GM23338 (cell line): ENCODE data around the gene NPY. TPM values are rescaled to one million over a fixed set of nuclear protein-coding genes. Genes with fewer than 3 reads are reported as not detected.

Experiments used
- ATAC-seq: fragments of 200-7000 bp; cut with Tn5 transposase; 3 replicates; pipeline ENCODE4 v1.9.1; 2020
- DNase-seq: peaks from one replicate; pipeline ENCODE4 v3.0.0-alpha.2; 2015; ENCODE audit warnings: low spot score
- H2AFZ ChIP-seq: fragments of 200-600 bp; sonication (generic); 2 replicates; pipeline ENCODE4 v1.8.0; 2016; ENCODE audit warnings: antibody characterized with exemption, mild to moderate bottlenecking, moderate library complexity
- H3F3A ChIP-seq: fragments of 200-600 bp; sonication (generic); replicated peaks from 2 replicates; pipeline ENCODE4 v1.8.0; 2017; ENCODE audit warnings: antibody characterized with exemption, mixed run types, low read depth
- H3K27ac ChIP-seq: fragments of 200-600 bp; sonication (generic); 2 replicates; pipeline ENCODE4 v1.6.1; 2016; ENCODE audit warnings: low read depth
- H3K27me3 ChIP-seq: fragments of 200-600 bp; sonication (generic); 2 replicates; pipeline ENCODE4 v1.8.0; 2016; ENCODE audit warnings: mild to moderate bottlenecking, mixed run types, moderate library complexity; ENCODE audit not compliant: insufficient read depth
- H3K36me3 ChIP-seq: fragments of 200-600 bp; sonication (generic); 2 replicates; pipeline ENCODE4 v1.8.0; 2016; ENCODE audit warnings: mild to moderate bottlenecking; ENCODE audit not compliant: insufficient read depth
- H3K4me1 ChIP-seq: fragments of 200-600 bp; sonication (generic); 2 replicates; pipeline ENCODE4 v1.8.0; 2016; ENCODE audit warnings: mild to moderate bottlenecking, moderate library complexity; ENCODE audit not compliant: insufficient read depth
- H3K4me2 ChIP-seq: fragments of 200-600 bp; sonication (generic); 2 replicates; pipeline ENCODE4 v1.7.1; 2017; ENCODE audit warnings: mixed run types
- H3K4me3 ChIP-seq: fragments of 200-600 bp; sonication (generic); 2 replicates; pipeline ENCODE4 v1.6.1; 2016; ENCODE audit warnings: mixed run types
- H3K79me2 ChIP-seq: fragments of 200-600 bp; sonication (generic); replicated peaks from 2 replicates; pipeline ENCODE4 v1.8.0; 2017; ENCODE audit warnings: mild to moderate bottlenecking; ENCODE audit not compliant: insufficient read depth
- H3K9me2 ChIP-seq: fragments of 200-600 bp; sonication (generic); 2 replicates; pipeline ENCODE4 v1.8.0; 2017; ENCODE audit not compliant: insufficient read depth
- H4K20me1 ChIP-seq: fragments of 200-600 bp; sonication (generic); replicated peaks from 2 replicates; pipeline ENCODE4 v1.8.0; 2017; ENCODE audit warnings: mild to moderate bottlenecking; ENCODE audit not compliant: insufficient read depth
- H3K27ac Mint-ChIP-seq: 2 replicates; pipeline ENCODE4 v1.8.0; 2020; ENCODE audit warnings: inconsistent platforms, mild to moderate bottlenecking, moderate library complexity, mixed read lengths
- H3K27me3 Mint-ChIP-seq: 3 replicates; pipeline ENCODE4 v1.8.0; 2022; ENCODE audit warnings: low read depth, mild to moderate bottlenecking, moderate library complexity, mixed read lengths, inconsistent platforms; ENCODE audit not compliant: insufficient read depth, poor library complexity
- H3K36me3 Mint-ChIP-seq: 3 replicates; pipeline ENCODE4 v1.8.0; 2021; ENCODE audit warnings: low read depth, mild to moderate bottlenecking, inconsistent platforms, moderate library complexity, mixed read lengths
- H3K4me1 Mint-ChIP-seq: 3 replicates; pipeline ENCODE4 v1.8.0; 2020; ENCODE audit warnings: mild to moderate bottlenecking, inconsistent platforms, mixed read lengths
- H3K4me3 Mint-ChIP-seq: 3 replicates; pipeline ENCODE4 v1.8.0; 2021; ENCODE audit warnings: moderate library complexity, mild to moderate bottlenecking, inconsistent platforms, mixed read lengths
- H3K9me3 Mint-ChIP-seq: 3 replicates; pipeline ENCODE4 v1.8.0; 2020; ENCODE audit warnings: moderate library complexity, mild to moderate bottlenecking, inconsistent platforms, mixed read lengths
- CREB1 ChIP-seq: fragments of 250-450 bp; sonication (Bioruptor Pico); IDR thresholded peaks from 2 replicates; pipeline ENCODE4 v1.5.0; 2020; ENCODE audit warnings: low read depth, mild to moderate bottlenecking, moderate library complexity
- EZH2 ChIP-seq: fragments of 200-600 bp; sonication (generic); IDR thresholded peaks from one replicate; pipeline ENCODE4 v1.8.0; 2017; ENCODE audit warnings: antibody characterized with exemption, mild to moderate bottlenecking, low read depth; ENCODE audit not compliant: unreplicated experiment
- EZH2phosphoT487 ChIP-seq: fragments of 200-600 bp; sonication (generic); IDR thresholded peaks from one replicate; pipeline ENCODE4 v1.8.1; 2018; ENCODE audit warnings: antibody characterized with exemption; ENCODE audit not compliant: unreplicated experiment
- JUNB ChIP-seq: IDR thresholded peaks from one replicate; pipeline ENCODE4 v1.6.1; 2016; ENCODE audit warnings: antibody characterized with exemption; ENCODE audit not compliant: unreplicated experiment
- NANOG ChIP-seq: IDR thresholded peaks from 2 replicates; pipeline ENCODE4 v1.6.1; 2016; ENCODE audit warnings: antibody characterized with exemption, borderline replicate concordance
- POLR2AphosphoS5 ChIP-seq: IDR thresholded peaks from 2 replicates; pipeline ENCODE4 v1.6.1; 2016; ENCODE audit warnings: antibody characterized with exemption, low read depth
- STAT1 ChIP-seq: IDR thresholded peaks from one replicate; pipeline ENCODE4 v1.6.1; 2016; ENCODE audit warnings: antibody characterized with exemption; ENCODE audit not compliant: unreplicated experiment
- ZNF114 ChIP-seq: fragments of 250-450 bp; sonication (Bioruptor Pico); IDR thresholded peaks from 2 replicates; pipeline ENCODE4 v1.5.0; 2020; ENCODE audit warnings: mild to moderate bottlenecking, moderate library complexity
- ZNF331 ChIP-seq: fragments of 250-450 bp; sonication (Bioruptor Pico); IDR thresholded peaks from 2 replicates; pipeline ENCODE4 v1.5.0; 2020; ENCODE audit warnings: low read depth, mild to moderate bottlenecking, moderate library complexity
- polyA plus RNA-seq: library from polyadenylated mRNA; unstranded; fragments of >200 nt; fragmentation: Nextera tagmentation; extraction: Ambion mirVana; gene quantifications from 2 replicates; pipeline ENCODE4 v1.2.1, GENCODE V29; 2016
- total RNA-seq: library from RNA; depleted of rRNA; stranded (reverse); fragments of >200 nt; shearing (Covaris generic); gene quantifications from 2 replicates; pipeline ENCODE4 v1.2.3, GENCODE V29; 2014
- TF ChIP-seq, protein P1 (sequence below): IDR thresholded peaks from one replicate; pipeline ENCODE4 v1.6.1; 2018; ENCODE audit warnings: antibody characterized with exemption; ENCODE audit not compliant: unreplicated experiment
- TF ChIP-seq, protein P2 (sequence below): fragments of 250-450 bp; sonication (Bioruptor Pico); IDR thresholded peaks from 2 replicates; pipeline ENCODE4 v1.5.0; 2020; ENCODE audit warnings: mild to moderate bottlenecking, moderate library complexity
- TF ChIP-seq, protein P3 (sequence below), 2 experiments: fragments of 200-600 bp in 1 of 2; sonication (generic) in 1 of 2; conservative IDR thresholded peaks; 2 replicates each; pipeline versions ENCODE4 v1.5.1 to v1.6.1; 2016 to 2017; ENCODE audit warnings: antibody characterized with exemption in 2 of 2, low read depth in 2 of 2, mild to moderate bottlenecking in 2 of 2, moderate library complexity in 1 of 2
- TF ChIP-seq, protein P4 (sequence below): IDR thresholded peaks from 2 replicates; pipeline ENCODE4 v1.6.1; 2016; ENCODE audit warnings: antibody characterized with exemption

NPY gene
- total and polyA plus RNA-seq, 2 experiments from 2014 or later, result 7.0 TPM; not detected in 1

GRCh38 chr7:24241206-24241605 is 42.8 kb upstream of the NPY start:
- Histone ChIP-seq H3K36me3 (no peaks in the 10 kb centered on the region), H3K4me2 (no peak overlapping the region), H3K27me3 (no peaks in the 10 kb centered on the region), H3K9me2 (no peaks in the 10 kb centered on the region; the same call in 1 of the 2 replicates), H3K4me1 (peaks cover 9% of the 10 kb centered on the region), H3K79me2 (no peaks in the 10 kb centered on the region), H4K20me1 (no peaks in the 10 kb centered on the region), H2AFZ (no peak overlapping the region), H3K27ac (no peak overlapping the region), H3K4me3 (no peak overlapping the region), H3F3A (no peaks in the 10 kb centered on the region)
- Mint-ChIP-seq H3K27ac (no peak overlapping the region), H3K4me1 (peaks cover 12% of the 10 kb centered on the region), H3K9me3 (no peaks in the 10 kb centered on the region), H3K4me3 (no peak overlapping the region), H3K27me3 (no peaks in the 10 kb centered on the region), H3K36me3 (no peaks in the 10 kb centered on the region)
- DNase-seq (no peak), ATAC-seq (no peak)
- TF ChIP-seq, protein P1, sequence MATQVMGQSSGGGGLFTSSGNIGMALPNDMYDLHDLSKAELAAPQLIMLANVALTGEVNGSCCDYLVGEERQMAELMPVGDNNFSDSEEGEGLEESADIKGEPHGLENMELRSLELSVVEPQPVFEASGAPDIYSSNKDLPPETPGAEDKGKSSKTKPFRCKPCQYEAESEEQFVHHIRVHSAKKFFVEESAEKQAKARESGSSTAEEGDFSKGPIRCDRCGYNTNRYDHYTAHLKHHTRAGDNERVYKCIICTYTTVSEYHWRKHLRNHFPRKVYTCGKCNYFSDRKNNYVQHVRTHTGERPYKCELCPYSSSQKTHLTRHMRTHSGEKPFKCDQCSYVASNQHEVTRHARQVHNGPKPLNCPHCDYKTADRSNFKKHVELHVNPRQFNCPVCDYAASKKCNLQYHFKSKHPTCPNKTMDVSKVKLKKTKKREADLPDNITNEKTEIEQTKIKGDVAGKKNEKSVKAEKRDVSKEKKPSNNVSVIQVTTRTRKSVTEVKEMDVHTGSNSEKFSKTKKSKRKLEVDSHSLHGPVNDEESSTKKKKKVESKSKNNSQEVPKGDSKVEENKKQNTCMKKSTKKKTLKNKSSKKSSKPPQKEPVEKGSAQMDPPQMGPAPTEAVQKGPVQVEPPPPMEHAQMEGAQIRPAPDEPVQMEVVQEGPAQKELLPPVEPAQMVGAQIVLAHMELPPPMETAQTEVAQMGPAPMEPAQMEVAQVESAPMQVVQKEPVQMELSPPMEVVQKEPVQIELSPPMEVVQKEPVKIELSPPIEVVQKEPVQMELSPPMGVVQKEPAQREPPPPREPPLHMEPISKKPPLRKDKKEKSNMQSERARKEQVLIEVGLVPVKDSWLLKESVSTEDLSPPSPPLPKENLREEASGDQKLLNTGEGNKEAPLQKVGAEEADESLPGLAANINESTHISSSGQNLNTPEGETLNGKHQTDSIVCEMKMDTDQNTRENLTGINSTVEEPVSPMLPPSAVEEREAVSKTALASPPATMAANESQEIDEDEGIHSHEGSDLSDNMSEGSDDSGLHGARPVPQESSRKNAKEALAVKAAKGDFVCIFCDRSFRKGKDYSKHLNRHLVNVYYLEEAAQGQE, result no peak
- TF ChIP-seq, protein P2, sequence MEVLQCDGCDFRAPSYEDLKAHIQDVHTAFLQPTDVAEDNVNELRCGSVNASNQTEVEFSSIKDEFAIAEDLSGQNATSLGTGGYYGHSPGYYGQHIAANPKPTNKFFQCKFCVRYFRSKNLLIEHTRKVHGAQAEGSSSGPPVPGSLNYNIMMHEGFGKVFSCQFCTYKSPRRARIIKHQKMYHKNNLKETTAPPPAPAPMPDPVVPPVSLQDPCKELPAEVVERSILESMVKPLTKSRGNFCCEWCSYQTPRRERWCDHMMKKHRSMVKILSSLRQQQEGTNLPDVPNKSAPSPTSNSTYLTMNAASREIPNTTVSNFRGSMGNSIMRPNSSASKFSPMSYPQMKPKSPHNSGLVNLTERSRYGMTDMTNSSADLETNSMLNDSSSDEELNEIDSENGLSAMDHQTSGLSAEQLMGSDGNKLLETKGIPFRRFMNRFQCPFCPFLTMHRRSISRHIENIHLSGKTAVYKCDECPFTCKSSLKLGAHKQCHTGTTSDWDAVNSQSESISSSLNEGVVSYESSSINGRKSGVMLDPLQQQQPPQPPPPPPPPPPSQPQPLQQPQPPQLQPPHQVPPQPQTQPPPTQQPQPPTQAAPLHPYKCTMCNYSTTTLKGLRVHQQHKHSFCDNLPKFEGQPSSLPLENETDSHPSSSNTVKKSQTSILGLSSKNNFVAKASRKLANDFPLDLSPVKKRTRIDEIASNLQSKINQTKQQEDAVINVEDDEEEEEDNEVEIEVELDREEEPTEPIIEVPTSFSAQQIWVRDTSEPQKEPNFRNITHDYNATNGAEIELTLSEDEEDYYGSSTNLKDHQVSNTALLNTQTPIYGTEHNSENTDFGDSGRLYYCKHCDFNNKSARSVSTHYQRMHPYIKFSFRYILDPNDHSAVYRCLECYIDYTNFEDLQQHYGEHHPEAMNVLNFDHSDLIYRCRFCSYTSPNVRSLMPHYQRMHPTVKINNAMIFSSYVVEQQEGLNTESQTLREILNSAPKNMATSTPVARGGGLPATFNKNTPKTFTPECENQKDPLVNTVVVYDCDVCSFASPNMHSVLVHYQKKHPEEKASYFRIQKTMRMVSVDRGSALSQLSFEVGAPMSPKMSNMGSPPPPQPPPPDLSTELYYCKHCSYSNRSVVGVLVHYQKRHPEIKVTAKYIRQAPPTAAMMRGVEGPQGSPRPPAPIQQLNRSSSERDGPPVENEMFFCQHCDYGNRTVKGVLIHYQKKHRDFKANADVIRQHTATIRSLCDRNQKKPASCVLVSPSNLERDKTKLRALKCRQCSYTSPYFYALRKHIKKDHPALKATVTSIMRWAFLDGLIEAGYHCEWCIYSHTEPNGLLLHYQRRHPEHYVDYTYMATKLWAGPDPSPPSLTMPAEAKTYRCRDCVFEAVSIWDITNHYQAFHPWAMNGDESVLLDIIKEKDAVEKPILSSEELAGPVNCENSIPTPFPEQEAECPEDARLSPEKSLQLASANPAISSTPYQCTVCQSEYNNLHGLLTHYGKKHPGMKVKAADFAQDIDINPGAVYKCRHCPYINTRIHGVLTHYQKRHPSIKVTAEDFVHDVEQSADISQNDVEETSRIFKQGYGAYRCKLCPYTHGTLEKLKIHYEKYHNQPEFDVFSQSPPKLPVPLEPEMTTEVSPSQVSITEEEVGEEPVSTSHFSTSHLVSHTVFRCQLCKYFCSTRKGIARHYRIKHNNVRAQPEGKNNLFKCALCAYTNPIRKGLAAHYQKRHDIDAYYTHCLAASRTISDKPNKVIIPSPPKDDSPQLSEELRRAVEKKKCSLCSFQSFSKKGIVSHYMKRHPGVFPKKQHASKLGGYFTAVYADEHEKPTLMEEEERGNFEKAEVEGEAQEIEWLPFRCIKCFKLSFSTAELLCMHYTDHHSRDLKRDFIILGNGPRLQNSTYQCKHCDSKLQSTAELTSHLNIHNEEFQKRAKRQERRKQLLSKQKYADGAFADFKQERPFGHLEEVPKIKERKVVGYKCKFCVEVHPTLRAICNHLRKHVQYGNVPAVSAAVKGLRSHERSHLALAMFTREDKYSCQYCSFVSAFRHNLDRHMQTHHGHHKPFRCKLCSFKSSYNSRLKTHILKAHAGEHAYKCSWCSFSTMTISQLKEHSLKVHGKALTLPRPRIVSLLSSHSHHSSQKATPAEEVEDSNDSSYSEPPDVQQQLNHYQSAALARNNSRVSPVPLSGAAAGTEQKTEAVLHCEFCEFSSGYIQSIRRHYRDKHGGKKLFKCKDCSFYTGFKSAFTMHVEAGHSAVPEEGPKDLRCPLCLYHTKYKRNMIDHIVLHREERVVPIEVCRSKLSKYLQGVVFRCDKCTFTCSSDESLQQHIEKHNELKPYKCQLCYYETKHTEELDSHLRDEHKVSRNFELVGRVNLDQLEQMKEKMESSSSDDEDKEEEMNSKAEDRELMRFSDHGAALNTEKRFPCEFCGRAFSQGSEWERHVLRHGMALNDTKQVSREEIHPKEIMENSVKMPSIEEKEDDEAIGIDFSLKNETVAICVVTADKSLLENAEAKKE (CRISPR knock-in tag), result no peak
- TF ChIP-seq ZNF331 (CRISPR knock-in tag) (no peak), JUNB (no peak), EZH2phosphoT487 (no peak), NANOG (no peak), ZNF114 (no peak), POLR2AphosphoS5 (no peak), EZH2 (no peak), CREB1 (CRISPR knock-in tag) (no peak), STAT1 (no peak)
- TF ChIP-seq, protein P3, sequence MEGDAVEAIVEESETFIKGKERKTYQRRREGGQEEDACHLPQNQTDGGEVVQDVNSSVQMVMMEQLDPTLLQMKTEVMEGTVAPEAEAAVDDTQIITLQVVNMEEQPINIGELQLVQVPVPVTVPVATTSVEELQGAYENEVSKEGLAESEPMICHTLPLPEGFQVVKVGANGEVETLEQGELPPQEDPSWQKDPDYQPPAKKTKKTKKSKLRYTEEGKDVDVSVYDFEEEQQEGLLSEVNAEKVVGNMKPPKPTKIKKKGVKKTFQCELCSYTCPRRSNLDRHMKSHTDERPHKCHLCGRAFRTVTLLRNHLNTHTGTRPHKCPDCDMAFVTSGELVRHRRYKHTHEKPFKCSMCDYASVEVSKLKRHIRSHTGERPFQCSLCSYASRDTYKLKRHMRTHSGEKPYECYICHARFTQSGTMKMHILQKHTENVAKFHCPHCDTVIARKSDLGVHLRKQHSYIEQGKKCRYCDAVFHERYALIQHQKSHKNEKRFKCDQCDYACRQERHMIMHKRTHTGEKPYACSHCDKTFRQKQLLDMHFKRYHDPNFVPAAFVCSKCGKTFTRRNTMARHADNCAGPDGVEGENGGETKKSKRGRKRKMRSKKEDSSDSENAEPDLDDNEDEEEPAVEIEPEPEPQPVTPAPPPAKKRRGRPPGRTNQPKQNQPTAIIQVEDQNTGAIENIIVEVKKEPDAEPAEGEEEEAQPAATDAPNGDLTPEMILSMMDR (conservative IDR thresholded peaks at IDR 0.05; ENCODE audit: low read depth in 2 of 2), result no peak
- TF ChIP-seq, protein P4, sequence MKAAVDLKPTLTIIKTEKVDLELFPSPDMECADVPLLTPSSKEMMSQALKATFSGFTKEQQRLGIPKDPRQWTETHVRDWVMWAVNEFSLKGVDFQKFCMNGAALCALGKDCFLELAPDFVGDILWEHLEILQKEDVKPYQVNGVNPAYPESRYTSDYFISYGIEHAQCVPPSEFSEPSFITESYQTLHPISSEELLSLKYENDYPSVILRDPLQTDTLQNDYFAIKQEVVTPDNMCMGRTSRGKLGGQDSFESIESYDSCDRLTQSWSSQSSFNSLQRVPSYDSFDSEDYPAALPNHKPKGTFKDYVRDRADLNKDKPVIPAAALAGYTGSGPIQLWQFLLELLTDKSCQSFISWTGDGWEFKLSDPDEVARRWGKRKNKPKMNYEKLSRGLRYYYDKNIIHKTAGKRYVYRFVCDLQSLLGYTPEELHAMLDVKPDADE, result no peak
